Vagina (tissue), 2 donors: ENCODE measurements around the gene ZBTB7C. TPM values are rescaled to one million over a fixed set of nuclear protein-coding genes. Genes with fewer than 3 reads are reported as not detected.

Experiments
- DNase-seq, 2 donors: peaks; one replicate each; pipeline ENCODE4 v3.0.0-alpha.2; 2017; ENCODE audit errors: extremely low spot score in 2 of 2
- H3K27ac ChIP-seq: fragments of 200-600 bp; sonication (generic); one replicate; pipeline ENCODE4 v1.5.1; 2019
- H3K27me3 ChIP-seq: fragments of 200-600 bp; sonication (generic); one replicate; pipeline ENCODE4 v1.5.1; 2019
- H3K36me3 ChIP-seq, 2 donors: fragments of 200-600 bp; sonication (generic); one replicate each; pipeline ENCODE4 v1.5.1; 2017 to 2019
- H3K4me1 ChIP-seq: fragments of 200-600 bp; sonication (generic); one replicate; pipeline ENCODE4 v1.5.1; 2019
- H3K4me3 ChIP-seq, 2 donors: fragments of 200-600 bp; sonication (generic); 1 replicate in 1 of 2; 2 replicates in 1 of 2; pipeline ENCODE4 v1.5.1; 2016 to 2019
- H3K9me3 ChIP-seq: fragments of 200-600 bp; sonication (generic); one replicate; pipeline ENCODE4 v1.5.1; 2019
- CTCF ChIP-seq, 3 experiments: fragments of 450-650 bp in 2 of 3; fragments of 200-600 bp in 1 of 3; sonication (generic) in 1 of 3; IDR thresholded peaks; one replicate each; pipeline ENCODE4 v1.5.1; 2017 to 2019; ENCODE audit warnings: antibody characterized with exemption in 3 of 3, mild to moderate bottlenecking in 2 of 3, moderate library complexity in 2 of 3
- POLR2A ChIP-seq, 2 donors: fragments of 450-650 bp; IDR thresholded peaks; one replicate each; pipeline ENCODE4 v1.6.1; 2017; ENCODE audit warnings: antibody characterized with exemption in 2 of 2, mild to moderate bottlenecking in 2 of 2, moderate library complexity in 2 of 2
- POLR2AphosphoS5 ChIP-seq, 2 donors: sonication (generic); formaldehyde crosslinking; IDR thresholded peaks; one replicate each; pipeline ENCODE4 v1.9.0; 2017; ENCODE audit warnings: antibody characterized with exemption in 2 of 2, mild to moderate bottlenecking in 2 of 2, low read depth in 1 of 2; ENCODE audit not compliant: insufficient read depth in 1 of 2
- intact Hi-C: fragments of 100-400 bp; cut with DNase I; formaldehyde crosslinking; loops from one replicate; pipeline ENCODE4 v1.15.1; 2023
- total RNA-seq: library from RNA; depleted of rRNA; stranded (reverse); fragments of >200 nt; gene quantifications from one replicate; pipeline ENCODE4 v1.2.3, GENCODE V29; 2016

The ZBTB7C gene
- total RNA-seq, 1 donor from 2014 or later: 40.5 TPM

- Histone ChIP-seq H3K9me3 (no peaks in the 10 kb centered on the region), H3K27ac (no peak overlapping the region), H3K36me3 (no peaks in the 10 kb centered on the region), H3K4me3 (no peak overlapping the region), H3K27me3 (no peaks in the 10 kb centered on the region), H3K4me1 (no peaks in the 10 kb centered on the region)
- DNase-seq: no peak
- TF ChIP-seq POLR2AphosphoS5 (IDR thresholded peaks at IDR 0.05; ENCODE audit: insufficient read depth in 1 of 2, low read depth in 1 of 2) (peak in 1 of 2 donors; percentile 47), POLR2A (IDR thresholded peaks at IDR 0.05) (no peak), CTCF (IDR thresholded peaks at IDR 0.05) (no peak)
- intact Hi-C loops: no loop called here
Observed at GRCh38 chr18:48330016-48330991, 78.9 kb downstream of the ZBTB7C start.

- Histone ChIP-seq H3K36me3 (no peaks in the 10 kb centered on the region), H3K4me1 (no peaks in the 10 kb centered on the region), H3K27ac (no peak overlapping the region), H3K4me3 (no peak overlapping the region), H3K27me3 (no peaks in the 10 kb centered on the region), H3K9me3 (no peaks in the 10 kb centered on the region)
- intact Hi-C loops: no loop called here
- TF ChIP-seq CTCF (IDR thresholded peaks at IDR 0.05): no peak
- no peak for TF ChIP-seq POLR2A (IDR thresholded peaks at IDR 0.05)
- no peak for TF ChIP-seq POLR2AphosphoS5 (IDR thresholded peaks at IDR 0.05; ENCODE audit: insufficient read depth in 1 of 2, low read depth in 1 of 2)
- DNase-seq: no peak
Observed at GRCh38 chr18:48328473-48329210, 80.5 kb downstream of the ZBTB7C start.

GRCh38 chr18:48326901-48327675 lies 82.1 kb downstream of the ZBTB7C start:
- Histone ChIP-seq H3K27me3 (no peaks in the 10 kb centered on the region), H3K4me1 (no peaks in the 10 kb centered on the region), H3K9me3 (no peaks in the 10 kb centered on the region), H3K36me3 (no peaks in the 10 kb centered on the region), H3K27ac (no peak overlapping the region), H3K4me3 (no peak overlapping the region)
- no peak for DNase-seq
- TF ChIP-seq CTCF (IDR thresholded peaks at IDR 0.05) (no peak), POLR2A (IDR thresholded peaks at IDR 0.05) (no peak), POLR2AphosphoS5 (IDR thresholded peaks at IDR 0.05; ENCODE audit: insufficient read depth in 1 of 2, low read depth in 1 of 2) (no peak)
- intact Hi-C loops: no loop called here

- Histone ChIP-seq H3K4me3 (no peak overlapping the region), H3K27me3 (no peaks in the 10 kb centered on the region), H3K36me3 (no peaks in the 10 kb centered on the region), H3K4me1 (no peaks in the 10 kb centered on the region), H3K27ac (no peak overlapping the region), H3K9me3 (no peaks in the 10 kb centered on the region)
- DNase-seq: no peak
- intact Hi-C loops: no loop called here
- TF ChIP-seq POLR2A (IDR thresholded peaks at IDR 0.05) (no peak), CTCF (IDR thresholded peaks at IDR 0.05) (no peak), POLR2AphosphoS5 (IDR thresholded peaks at IDR 0.05; ENCODE audit: insufficient read depth in 1 of 2, low read depth in 1 of 2) (no peak)
Observed at GRCh38 chr18:48325115-48325665, 84.0 kb downstream of the ZBTB7C start.
